Small intestine (tissue), 7 donors: ENCODE measurements around the gene TSC2. TPM values are rescaled to one million over a fixed set of nuclear protein-coding genes. Genes with fewer than 3 reads are reported as not detected.
"Not testable (repeated sequence)": the region's sequence is repeated elsewhere in the genome, so short reads cannot be mapped to it uniquely, and the experiment has no call there.

Experiments used
- DNase-seq, 2 donors: peaks; one replicate each; pipeline versions ENCODE4 v3.0.0 to v3.0.0-alpha.2; 2013
- FAIRE-seq: peaks from 2 replicates; lab custom pipeline; 2012; peaks lifted over from hg19 to GRCh38; lab: Jason Lieb, UNC
- H3K27ac ChIP-seq, 3 donors: one replicate each; pipeline ENCODE4 v1.5.1; 2013; ENCODE audit warnings: low read length in 2 of 3, mild to moderate bottlenecking in 2 of 3, control low read depth in 1 of 3, inconsistent platforms in 1 of 3, low read depth in 1 of 3, moderate library complexity in 1 of 3
- H3K27me3 ChIP-seq, 3 donors: one replicate each; pipeline ENCODE4 v1.6.1; 2013; ENCODE audit warnings: low read length in 3 of 3, inconsistent platforms in 1 of 3; ENCODE audit not compliant: control insufficient read depth in 3 of 3, insufficient read depth in 3 of 3
- H3K36me3 ChIP-seq, 3 donors: one replicate each; pipeline ENCODE4 v1.6.1; 2013; ENCODE audit warnings: low read length in 3 of 3, inconsistent platforms in 1 of 3, low read depth in 1 of 3, mild to moderate bottlenecking in 1 of 3, moderate library complexity in 1 of 3; ENCODE audit not compliant: control insufficient read depth in 3 of 3, insufficient read depth in 2 of 3
- H3K4me1 ChIP-seq, 3 donors: one replicate each; pipeline ENCODE4 v1.6.1; 2013; ENCODE audit warnings: low read length in 2 of 3, inconsistent platforms in 1 of 3, low read depth in 1 of 3, mild to moderate bottlenecking in 1 of 3, moderate library complexity in 1 of 3; ENCODE audit not compliant: control insufficient read depth in 3 of 3, insufficient read depth in 2 of 3
- H3K4me3 ChIP-seq, 3 donors: one replicate each; pipeline ENCODE4 v1.5.1; 2013; ENCODE audit warnings: low read length in 3 of 3, control low read depth in 1 of 3, inconsistent platforms in 1 of 3, low read depth in 1 of 3, mild to moderate bottlenecking in 1 of 3, moderate library complexity in 1 of 3
- H3K9me3 ChIP-seq, 2 donors: one replicate each; pipeline ENCODE4 v1.6.1; 2013; ENCODE audit warnings: low read depth in 1 of 2, low read length in 1 of 2; ENCODE audit not compliant: control insufficient read depth in 2 of 2, insufficient read depth in 1 of 2
- WGBS, 3 donors: extraction: QIAGEN DNeasy Blood & Tissue Kit; methylation state at CpG; one replicate each; pipeline ENCODE4 v1.1.7; 2013; 5-methylcytosine and 5-hydroxymethylcytosine counted together
- polyA plus RNA-seq, 4 donors: library from polyadenylated mRNA; stranded (reverse) in 3 of 4; unstranded in 1 of 4; fragments of 200-250 nt in 3 of 4; fragments of 120-200 nt in 1 of 4; gene quantifications; one replicate each; pipeline versions ENCODE4 v1.2.1 to v1.2.3, GENCODE V29; 2013
- donor health status: healthy with polysubstance abuse.
- donor health status: control.
- donor health status: control.
- donor health status: Bipolar disorder and iron deficiency.
- donor health status: healthy.

The TSC2 gene
- polyA plus RNA-seq, 4 donors: 35.1 to 75.9 (median 60.1) TPM

- not testable (repeated sequence) for H3K27me3 ChIP-seq, FAIRE-seq, H3K9me3 ChIP-seq, H3K4me3 ChIP-seq, H3K36me3 ChIP-seq
- Histone ChIP-seq H3K4me1 (peaks cover 0 to 29% (median 0%) of the 10 kb centered on the region in 3 donors), H3K27ac (peak overlapping the region in 2 of 3 donors; percentile 86 to 93)
- WGBS, 3 donors: 40 to 80% (median 69%) methylated on average over 29 to 37 of the region's 37 CpGs
- peak in 1 of 2 donors; percentile 47 for DNase-seq
These were observed 77.1 kb downstream of the TSC2 start for GRCh38 chr16:2124694-2125444.

- not testable (repeated sequence) for H3K27me3 ChIP-seq, DNase-seq, H3K9me3 ChIP-seq, H3K36me3 ChIP-seq, FAIRE-seq, H3K4me3 ChIP-seq
- Histone ChIP-seq H3K4me1 (peaks cover 0 to 29% (median 0%) of the 10 kb centered on the region in 3 donors), H3K27ac (peak overlapping the region in 2 of 3 donors; percentile 86 to 93)
- WGBS, 3 donors: 58 to 85% (median 77%) methylated on average over 6 to 11 of the region's 11 CpGs
These were observed 77.8 kb downstream of the TSC2 start for GRCh38 chr16:2125609-2126008.

- not testable (repeated sequence) for H3K4me3 ChIP-seq, DNase-seq, H3K36me3 ChIP-seq, FAIRE-seq, H3K9me3 ChIP-seq, H3K27me3 ChIP-seq
- H3K27ac ChIP-seq: peak overlapping the region in 2 of 3 donors; percentile 86 to 93
- peaks cover 0 to 29% (median 0%) of the 10 kb centered on the region in 3 donors for H3K4me1 ChIP-seq
- WGBS, 3 donors: 63 to 72% (median 65%) methylated on average over 18 to 21 of the region's 21 CpGs
These were observed 78.5 kb downstream of the TSC2 start for GRCh38 chr16:2126161-2126743.

- peaks cover 0 to 29% (median 0%) of the 10 kb centered on the region in 3 donors for H3K4me1 ChIP-seq
- 86 to 95% (median 88%) methylated on average over 29 to 31 of the region's 31 CpGs for WGBS, 3 donors
- FAIRE-seq, DNase-seq, H3K36me3 ChIP-seq, H3K9me3 ChIP-seq, H3K4me3 ChIP-seq, H3K27me3 ChIP-seq: not testable (repeated sequence)
- H3K27ac ChIP-seq: peak overlapping the region in 2 of 3 donors; percentile 60 to 93
These were observed 79.3 kb downstream of the TSC2 start for GRCh38 chr16:2126928-2127556.

- H3K4me3 ChIP-seq, FAIRE-seq, H3K36me3 ChIP-seq, H3K9me3 ChIP-seq, H3K27me3 ChIP-seq: not testable (repeated sequence)
- peak overlapping the region in 2 of 3 donors; percentile 62 to 93 for H3K27ac ChIP-seq
- H3K4me1 ChIP-seq: peaks cover 0 to 29% (median 0%) of the 10 kb centered on the region in 3 donors
- DNase-seq: peak; percentile 57 to 60
- 16 to 28% (median 20%) methylated on average over 3 of the region's 3 CpGs for WGBS, 3 donors
These were observed 80.0 kb downstream of the TSC2 start for GRCh38 chr16:2127630-2128280.

GRCh38 chr16:2129251-2129650 is 81.5 kb downstream of the TSC2 start:
- FAIRE-seq, H3K4me3 ChIP-seq, DNase-seq, H3K27ac ChIP-seq, H3K9me3 ChIP-seq, H3K27me3 ChIP-seq, H3K36me3 ChIP-seq: not testable (repeated sequence)
- H3K4me1 ChIP-seq: peaks cover 0 to 29% (median 0%) of the 10 kb centered on the region in 3 donors
- 69 to 79% (median 71%) methylated on average over 9 of the region's 11 CpGs for WGBS, 3 donors

- not testable (repeated sequence) for H3K9me3 ChIP-seq, DNase-seq, H3K36me3 ChIP-seq, H3K27me3 ChIP-seq, FAIRE-seq, H3K27ac ChIP-seq, H3K4me3 ChIP-seq
- 72 to 87% (median 86%) methylated on average over 22 of the region's 22 CpGs for WGBS, 3 donors
- peaks cover 0 to 23% (median 0%) of the 10 kb centered on the region in 3 donors for H3K4me1 ChIP-seq
These were observed 82.2 kb downstream of the TSC2 start for GRCh38 chr16:2129890-2130447.

GRCh38 chr16:2133797-2134196 is 86.0 kb downstream of the TSC2 start:
- FAIRE-seq, H3K4me1 ChIP-seq, H3K4me3 ChIP-seq, H3K9me3 ChIP-seq, H3K27ac ChIP-seq, DNase-seq, H3K36me3 ChIP-seq, H3K27me3 ChIP-seq: not testable (repeated sequence)
- 64 to 92% (median 80%) methylated on average over 1 to 7 of the region's 12 CpGs for WGBS, 3 donors
